ENCODE measurements around the gene HTD2. TPM values are rescaled to one million over a fixed set of nuclear protein-coding genes. Genes with fewer than 3 reads are reported as not detected.

The HTD2 gene
- polyA plus RNA-seq, 2 of the 4 experiments (the other 2 are of a cell fraction): 4.6 to 8.4 TPM

GRCh38 chr3:58258392-58259055, 47.8 kb upstream of the HTD2 start:
- H3K27ac ChIP-seq: no peak overlapping the region
- no peak overlapping the region for H3K4me3 ChIP-seq
- FAIRE-seq: no peak
- H3K9me3 ChIP-seq: no peaks in the 10 kb centered on the region
- TF ChIP-seq POLR2AphosphoS2 (conservative IDR thresholded peaks at IDR 0.05; ENCODE audit: low read length) (no peak), ELK1 (IDR thresholded peaks at IDR 0.05; ENCODE audit: low read depth, low read length) (no peak), MAX (IDR thresholded peaks at IDR 0.05) (no peak), TFCP2L1 (CRISPR knock-in tag; IDR thresholded peaks at IDR 0.05) (no peak), MAFK (IDR thresholded peaks at IDR 0.05; ENCODE audit: partially characterized antibody) (no peak), RARB (CRISPR knock-in tag; IDR thresholded peaks at IDR 0.05) (no peak), CEBPB (IDR thresholded peaks at IDR 0.05) (no peak), HDAC2 (IDR thresholded peaks at IDR 0.05) (no peak), EHF (CRISPR knock-in tag; IDR thresholded peaks at IDR 0.05) (no peak), ZSCAN20 (CRISPR knock-in tag; IDR thresholded peaks at IDR 0.05) (no peak), FOSL2 (IDR thresholded peaks at IDR 0.05) (no peak), FOSL2 (CRISPR knock-in tag; IDR thresholded peaks at IDR 0.05) (no peak), JUNB (IDR thresholded peaks at IDR 0.05) (no peak), USF2 (IDR thresholded peaks at IDR 0.05) (no peak), CTCF (IDR thresholded peaks at IDR 0.05) (no peak), PBX3 (IDR thresholded peaks at IDR 0.05) (no peak), HOXB5 (CRISPR knock-in tag; IDR thresholded peaks at IDR 0.05) (no peak)
- WGBS (ENCODE audit: missing lambda C conversion rate): 89% methylated on average over 10 of the region's 10 CpGs
- POLR2A ChIA-PET: no interaction called here
- peaks cover 9% of the 10 kb centered on the region for H3K4me1 ChIP-seq
- no peak for DNase-seq (ENCODE audit: low read depth in 1 of 2, low spot score in 1 of 2)
- ATAC-seq: no peak
- CTCF ChIA-PET: interaction anchor here (1.1 to 1.2 kb wide), 3 partner anchors 19 to 157 kb away, joined by 3 read pairs; no protein-coding TSS in a partner anchor
- H3K4me2 ChIP-seq: no peak overlapping the region

GRCh38 chr3:58260261-58260731, 46.0 kb upstream of the HTD2 start:
- FAIRE-seq (no peak), DNase-seq (ENCODE audit: low read depth in 1 of 2, low spot score in 1 of 2) (peak in 1 of 2 experiments; percentile 14), ATAC-seq (no peak; a peak in 1 of 6 replicates)
- H3K9me3 ChIP-seq: no peaks in the 10 kb centered on the region
- H3K4me3 ChIP-seq: no peak overlapping the region
- H3K4me2 ChIP-seq: no peak overlapping the region
- no peak overlapping the region for H3K27ac ChIP-seq
- peaks cover 9% of the 10 kb centered on the region for H3K4me1 ChIP-seq
- ChIA-PET CTCF (interaction anchor here (1.1 to 1.9 kb wide), 2 partner anchors 46 to 76 kb away, joined by 3 to 5 read pairs; partner anchors contain the start of genes HTD2 and RPP14), POLR2A (no interaction called here)
- 49% methylated on average over 6 of the region's 6 CpGs for WGBS (ENCODE audit: missing lambda C conversion rate)
- no peak for TF ChIP-seq HOXB13 (CRISPR knock-in tag; IDR thresholded peaks at IDR 0.05; ENCODE audit: low read depth)
- TF ChIP-seq CBX8 (IDR thresholded peaks at IDR 0.05): no peak

- no peak for DNase-seq (ENCODE audit: low read depth in 1 of 2, low spot score in 1 of 2)
- FAIRE-seq: no peak
- ATAC-seq: peak; percentile 28 to 54; a peak in 3 of 6 replicates
- no peaks in the 10 kb centered on the region for H3K9me3 ChIP-seq
- TF ChIP-seq NPAS2 (CRISPR knock-in tag; IDR thresholded peaks at IDR 0.05; ENCODE audit: borderline replicate concordance) (no peak), JUNB (IDR thresholded peaks at IDR 0.05) (no peak), RCOR1 (IDR thresholded peaks at IDR 0.05; ENCODE audit: low read depth, low read length) (no peak), MAX (IDR thresholded peaks at IDR 0.05) (no peak), ATOH8 (CRISPR knock-in tag; IDR thresholded peaks at IDR 0.05; ENCODE audit: low read depth) (no peak), ZFP36 (IDR thresholded peaks at IDR 0.05; ENCODE audit: borderline replicate concordance, partially characterized antibody) (no peak), PHF8 (IDR thresholded peaks at IDR 0.05; ENCODE audit: borderline replicate concordance, low read depth) (no peak)
- H3K4me3 ChIP-seq: no peak overlapping the region
- POLR2A ChIA-PET: no interaction called here
- 40% methylated on average over 4 of the region's 6 CpGs for WGBS (ENCODE audit: missing lambda C conversion rate)
- no peak overlapping the region for H3K27ac ChIP-seq
- peaks cover 9% of the 10 kb centered on the region for H3K4me1 ChIP-seq
- no peak overlapping the region for H3K4me2 ChIP-seq
- CTCF ChIA-PET: interaction anchor here (1.1 to 1.9 kb wide), 2 partner anchors 45 to 77 kb away, joined by 3 to 5 read pairs; partner anchors contain the start of genes HTD2 and RPP14
Observed at GRCh38 chr3:58260733-58261132, 45.6 kb upstream of the HTD2 start.

All from A549 (cell line).